Measurements from ENCODE around the gene CFAP74. TPM values are rescaled to one million over a fixed set of nuclear protein-coding genes. Genes with fewer than 3 reads are reported as not detected.

CFAP74 gene
- total RNA-seq, 1 donor from 2014 or later, result 0.35 TPM

DNA sequence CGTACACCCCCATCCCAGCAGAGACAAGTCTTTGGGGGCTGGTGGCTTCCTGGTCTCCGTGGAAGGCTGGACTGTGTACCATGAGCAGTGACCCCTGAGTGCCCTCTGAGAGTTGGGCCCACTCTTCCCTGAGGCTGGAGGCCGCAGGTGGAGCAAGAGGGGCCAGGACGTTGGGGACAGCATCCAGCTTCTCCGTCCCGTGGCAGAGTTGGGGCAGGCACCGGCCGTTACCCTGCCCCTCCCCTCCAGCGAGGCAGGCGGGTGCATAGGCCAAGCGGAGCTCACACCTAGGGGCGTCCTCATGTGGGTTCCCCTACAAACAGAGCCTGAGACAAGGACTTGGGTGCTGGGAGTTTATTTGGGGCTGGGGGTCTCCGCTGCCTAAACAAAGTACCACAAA is 29.6 kb upstream of the CFAP74 start:
- no peak for TF ChIP-seq CTCF (IDR thresholded peaks at IDR 0.05)
- Histone ChIP-seq H3K27ac (no peak overlapping the region), H3K9me3 (no peaks in the 10 kb centered on the region), H3K27me3 (no peaks in the 10 kb centered on the region), H3K36me3 (no peaks in the 10 kb centered on the region), H3K4me3 (no peak overlapping the region), H3K4me1 (no peaks in the 10 kb centered on the region)
- intact Hi-C loops (cut with DNase I), result no loop called here
- DNase-seq (no peak), ATAC-seq (no peak)

- TF ChIP-seq CTCF (IDR thresholded peaks at IDR 0.05), result no peak
- ATAC-seq (no peak), DNase-seq (no peak)
- Histone ChIP-seq H3K9me3 (no peaks in the 10 kb centered on the region), H3K27me3 (no peaks in the 10 kb centered on the region), H3K4me3 (no peak overlapping the region), H3K4me1 (no peaks in the 10 kb centered on the region), H3K27ac (no peak overlapping the region), H3K36me3 (no peaks in the 10 kb centered on the region)
- intact Hi-C loops (cut with DNase I), result no loop called here
Measured at GRCh38 chr1:2032737-2033136, 29.2 kb upstream of the CFAP74 start.

GRCh38 chr1:2031546-2032540 is 28.3 kb upstream of the CFAP74 start:
- Histone ChIP-seq H3K27me3 (no peaks in the 10 kb centered on the region), H3K27ac (no peak overlapping the region), H3K36me3 (no peaks in the 10 kb centered on the region), H3K4me1 (no peaks in the 10 kb centered on the region), H3K9me3 (no peaks in the 10 kb centered on the region), H3K4me3 (no peak overlapping the region)
- intact Hi-C loops (cut with DNase I), result no loop called here
- DNase-seq, result no peak
- no peak for ATAC-seq
- TF ChIP-seq CTCF (IDR thresholded peaks at IDR 0.05), result no peak

- Histone ChIP-seq H3K4me1 (peaks cover 9% of the 10 kb centered on the region), H3K4me3 (no peak overlapping the region), H3K9me3 (no peaks in the 10 kb centered on the region), H3K27ac (no peak overlapping the region), H3K27me3 (no peaks in the 10 kb centered on the region), H3K36me3 (no peaks in the 10 kb centered on the region)
- no peak for TF ChIP-seq CTCF (IDR thresholded peaks at IDR 0.05)
- no peak for DNase-seq
- no peak for ATAC-seq
- intact Hi-C loops (cut with DNase I), result no loop called here
Measured at GRCh38 chr1:2030076-2030871, 26.7 kb upstream of the CFAP74 start.

DNA sequence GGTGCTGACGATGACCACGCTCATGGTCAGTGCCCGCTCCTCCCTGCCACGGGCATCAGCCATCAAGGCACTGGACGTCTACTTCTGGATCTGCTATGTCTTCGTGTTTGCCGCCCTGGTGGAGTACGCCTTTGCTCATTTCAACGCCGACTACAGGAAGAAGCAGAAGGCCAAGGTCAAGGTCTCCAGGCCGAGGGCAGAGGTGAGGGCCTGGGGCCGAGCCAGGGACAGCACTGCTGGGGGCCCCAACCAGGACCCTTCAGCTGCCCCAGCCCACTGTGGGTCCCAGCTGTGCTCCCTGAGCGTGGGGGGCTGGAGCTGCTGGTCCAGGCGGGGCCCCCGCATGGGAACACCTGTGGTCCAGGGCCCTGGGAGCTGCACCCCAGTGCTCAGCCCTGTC is 26.0 kb upstream of the CFAP74 start:
- ATAC-seq (no peak), DNase-seq (no peak)
- Histone ChIP-seq H3K4me3 (no peak overlapping the region), H3K27ac (no peak overlapping the region), H3K36me3 (no peaks in the 10 kb centered on the region), H3K27me3 (peaks cover 3% of the 10 kb centered on the region), H3K9me3 (no peaks in the 10 kb centered on the region), H3K4me1 (peaks cover 9% of the 10 kb centered on the region)
- TF ChIP-seq CTCF (IDR thresholded peaks at IDR 0.05), result no peak
- intact Hi-C loops (cut with DNase I), result no loop called here
